Measurements from ENCODE around the gene NEK1.

DNA sequence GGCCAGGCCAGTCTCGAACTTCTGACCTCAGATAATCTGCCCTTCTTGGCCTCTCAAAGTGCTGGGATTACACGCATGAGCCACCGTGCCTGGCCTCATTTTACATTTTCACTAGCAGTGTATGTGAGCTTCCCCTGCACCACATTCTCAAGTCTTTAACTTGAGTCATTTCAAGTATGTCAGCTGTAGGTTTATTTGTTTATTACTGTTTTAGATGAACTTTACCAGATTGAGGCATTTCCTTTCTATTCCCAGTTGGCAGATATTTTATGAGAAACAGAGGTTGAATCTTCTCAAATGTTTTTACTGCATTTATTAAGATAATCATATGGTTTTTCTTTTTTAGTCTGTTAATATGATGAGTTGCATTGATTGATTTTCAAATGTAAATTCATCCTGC, 227.0 kb downstream of the NEK1 start:
- TF ChIP-seq POLR2AphosphoS5 (IDR thresholded peaks at IDR 0.05; ENCODE audit: low read depth, low read length) (no peak), POLR2A (IDR thresholded peaks at IDR 0.05; ENCODE audit: low read depth, low read length) (no peak), TAF1 (IDR thresholded peaks at IDR 0.05; ENCODE audit: borderline replicate concordance, low read depth, low read length) (no peak)
